Heart right ventricle (tissue), 16 donors: ENCODE results near the gene MXRA8. TPM values are rescaled to one million over a fixed set of nuclear protein-coding genes. Genes with fewer than 3 reads are reported as not detected.

Experiments
- ATAC-seq, 8 donors: fragments of 200-7000 bp; cut with Tn5 transposase; one replicate each; pipeline ENCODE4 v1.9.1; 2020; ENCODE audit warnings: mild to moderate bottlenecking in 8 of 8, moderate library complexity in 8 of 8, moderate number of reproducible peaks in 1 of 8
- DNase-seq, 2 donors: peaks; one replicate each; pipeline ENCODE4 v3.0.0-alpha.2; 2020
- H3K27ac ChIP-seq, 10 donors: fragments of 200-600 bp; sonication (generic) in 2 of 10; one replicate each; pipeline versions ENCODE4 v1.5.0 to v1.8.0; 2020 to 2022; ENCODE audit warnings: mild to moderate bottlenecking in 3 of 10
- H3K27me3 ChIP-seq, 7 donors: fragments of 200-600 bp; one replicate each; pipeline ENCODE4 v1.8.0; 2021 to 2022; ENCODE audit warnings: mild to moderate bottlenecking in 2 of 7
- H3K36me3 ChIP-seq, 9 donors: fragments of 200-600 bp; sonication (generic) in 1 of 9; one replicate each; pipeline versions ENCODE4 v1.5.0 to v1.8.0; 2020 to 2022; ENCODE audit warnings: mild to moderate bottlenecking in 2 of 9
- H3K4me1 ChIP-seq, 9 donors: fragments of 200-600 bp; sonication (generic) in 1 of 9; one replicate each; pipeline versions ENCODE4 v1.5.0 to v1.8.0; 2020 to 2022; ENCODE audit warnings: mild to moderate bottlenecking in 4 of 9
- H3K4me3 ChIP-seq, 10 donors: fragments of 200-600 bp; sonication (generic) in 2 of 10; one replicate each; pipeline versions ENCODE4 v1.5.0 to v1.8.0; 2020 to 2022; ENCODE audit warnings: mild to moderate bottlenecking in 7 of 10, moderate library complexity in 2 of 10
- H3K9me3 ChIP-seq, 11 donors: fragments of 200-600 bp in 10 of 11; sonication (generic) in 2 of 11; one replicate each; pipeline versions ENCODE4 v1.5.0 to v1.8.0; 2013 to 2022; ENCODE audit warnings: mild to moderate bottlenecking in 2 of 11, control low read depth in 1 of 11, moderate library complexity in 1 of 11
- WGBS, 2 donors: extraction: QIAGEN DNeasy Blood & Tissue Kit; methylation state at CpG; one replicate each; pipeline ENCODE4 v1.1.7; 2013; ENCODE audit warnings: inconsistent platforms in 1 of 2; 5-methylcytosine and 5-hydroxymethylcytosine counted together
- intact Hi-C, 10 donors: fragments of 100-400 bp; cut with DNase I; formaldehyde crosslinking; loops; one replicate each; pipeline versions ENCODE4 v1.11.1 to v1.14.2; 2022
- polyA plus RNA-seq, 2 donors: library from polyadenylated mRNA; stranded (reverse); fragments of 200-250 nt; gene quantifications; one replicate each; pipeline ENCODE4 v1.2.3, GENCODE V29; 2013
- total RNA-seq, 10 donors: library from RNA; stranded (reverse); fragmentation: NEBNext Ultra II Directional in 3 of 10; extraction: Animal tissue kit (Norgen Biotek cat#: 25700) in 3 of 10; gene quantifications; one replicate each; pipeline versions ENCODE4 v1.2.1 to v1.2.4, GENCODE V29; 2021 to 2023
- TF ChIP-seq, protein P1 (sequence below), 9 donors: fragments of 200-600 bp; sonication (generic) in 2 of 9; IDR thresholded peaks; one replicate each; pipeline versions ENCODE4 v1.5.0 to v1.8.0; 2021 to 2022; ENCODE audit warnings: antibody characterized with exemption in 9 of 9, mild to moderate bottlenecking in 5 of 9, moderate library complexity in 1 of 9
- donor health status: Arrhythmogenic right ventricular cardiomyopathy.
- donor health status: ischemic (EF 13 %, LVEDD 7.1; RV severe dilation, severe dysfunction).
- donor health status: healthy with polysubstance abuse.
- donor health status: DM: no; HTN: yes; CAD: no.
- donor health status: DM: no; HTN: no; CAD: no.
- donor health status: ischemic (EF 25% LVEDD 6.9; RV normal size, moderate dysfunction).
- donor health status: ischemic (EF 25% LVEDD 5.7; RV mildly dilated, moderate dysfunction).
- donor health status: healthy.
- donor health status: DM: yes; HTN: yes; CAD: no.
- donor health status: Ischemic cardiomyopathy.
- donor health status: ischemic (EF 35%, LVEDD 5.7; RV mildly dilated, moderate dysfunction).
- donor health status: nonischemic (EF 11% LVEDD 7.7; RV severe dilation, severe dysfunction).
- donor health status: DM: yes; HTN: yes; CAD: no.
- donor health status: PGD.
- donor health status: ischemic (EF 29% LVEDD 5.4; RV normal size, mild dysfunction).
- donor health status: nonischemic (EF 23%, LVEDD 6.1; RV moderate dilation, normal function).

Gene MXRA8
- total and polyA plus RNA-seq, 12 donors: 7.2 to 35.6 (median 15.5) TPM

DNA sequence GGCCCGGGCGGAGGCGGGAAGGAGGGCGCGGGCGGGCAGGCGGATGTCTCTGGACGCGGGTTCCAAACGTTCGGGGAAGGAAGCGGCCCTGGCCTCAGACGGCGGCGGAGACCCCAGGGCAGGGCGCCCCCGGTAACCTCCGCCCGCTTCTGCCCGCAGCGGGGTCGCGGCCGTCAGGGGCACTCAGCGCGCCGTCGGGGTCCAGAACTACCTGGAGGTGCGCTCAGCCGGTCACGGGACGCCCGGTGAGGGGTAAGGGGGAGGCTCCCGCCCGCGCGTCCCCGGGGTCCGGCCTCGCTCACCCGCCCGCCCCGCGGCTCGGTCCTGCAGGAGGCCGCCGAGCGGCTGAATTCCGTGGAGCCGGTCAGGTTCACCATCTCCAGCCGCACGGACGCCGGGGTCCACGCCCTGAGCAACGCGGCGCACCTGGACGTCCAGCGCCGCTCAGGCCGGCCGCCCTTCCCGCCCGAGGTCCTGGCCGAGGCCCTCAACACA is 49.6 kb downstream of the MXRA8 start:
- WGBS, 2 donors: 1% methylated on average over 55 to 66 of the region's 66 CpGs
- peak in 2 of 8 donors; percentile 1 to 9 for ATAC-seq

DNA sequence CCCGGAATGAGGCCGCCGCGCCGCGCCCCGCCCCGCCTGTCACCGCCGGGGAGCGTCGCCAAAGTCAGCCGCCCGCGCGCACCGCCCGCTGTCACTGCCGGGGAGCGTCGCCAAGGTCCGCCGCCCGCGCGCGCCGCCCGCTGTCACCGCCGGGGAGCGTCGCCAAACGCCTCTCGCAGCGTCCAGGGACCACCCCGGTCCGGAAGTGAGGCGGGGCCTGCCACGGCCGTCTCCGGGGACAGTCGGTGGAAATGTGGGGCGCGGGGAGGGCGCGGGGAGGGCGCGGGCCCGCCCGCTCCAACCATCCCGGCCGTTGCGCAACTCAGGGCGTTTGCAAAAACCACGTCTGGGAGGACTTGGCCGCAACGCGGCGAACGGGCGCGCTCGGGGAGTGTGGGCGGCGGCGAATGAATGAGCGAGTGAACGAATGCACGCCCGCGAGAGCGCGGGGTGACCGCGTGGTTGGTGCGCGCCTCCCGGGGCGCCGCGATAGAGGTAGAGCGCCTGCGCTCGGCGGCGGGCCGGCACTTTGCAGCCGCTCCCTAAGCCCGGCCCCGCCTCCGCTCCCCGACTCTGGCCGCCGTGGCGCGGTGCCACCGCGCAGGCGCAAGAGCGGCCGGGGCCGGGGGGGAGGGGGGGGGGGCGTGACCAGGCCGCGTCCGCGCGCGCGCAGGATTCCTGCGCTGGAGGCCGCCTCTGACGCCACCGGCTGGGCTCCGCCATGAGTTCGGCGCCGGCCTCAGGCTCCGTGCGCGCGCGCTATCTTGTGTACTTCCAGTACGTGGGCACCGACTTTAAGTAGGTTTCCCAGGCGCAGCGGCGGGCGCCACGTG is 50.2 kb downstream of the MXRA8 start, which contains the start of the genes ACAP3 and PUSL1:
Gene ACAP3, minus strand, starts transcription at position 8 of the 833 bp plus-strand sequence. CDS start 115 bp downstream, outside the sequence.
Gene PUSL1, plus strand, starts transcription at position 675 of the 833 bp plus-strand sequence. Its CDS starts 47 bp downstream, at position 722.
- H3K27ac ChIP-seq: peak within 1 kb of the TSS; percentile 93 to 100 (median 98)
- WGBS, 2 donors: 0% methylated on average over 105 to 121 of the region's 131 CpGs
- H3K36me3 ChIP-seq: peaks cover 0 to 36% (median 18%) of the 10 kb centered on the region in 9 donors
- intact Hi-C loops: loop anchor here in 2 of 10 donors (5.0 kb wide), 1 partner anchor 39 kb away; the partner anchor contains the start of gene DVL1 (in 2 of the 2)
- H3K4me1 ChIP-seq: peaks cover 27 to 54% (median 50%) of the 10 kb centered on the region in 9 donors
- peak; percentile 86 to 89 for DNase-seq
- TF ChIP-seq, protein P1, sequence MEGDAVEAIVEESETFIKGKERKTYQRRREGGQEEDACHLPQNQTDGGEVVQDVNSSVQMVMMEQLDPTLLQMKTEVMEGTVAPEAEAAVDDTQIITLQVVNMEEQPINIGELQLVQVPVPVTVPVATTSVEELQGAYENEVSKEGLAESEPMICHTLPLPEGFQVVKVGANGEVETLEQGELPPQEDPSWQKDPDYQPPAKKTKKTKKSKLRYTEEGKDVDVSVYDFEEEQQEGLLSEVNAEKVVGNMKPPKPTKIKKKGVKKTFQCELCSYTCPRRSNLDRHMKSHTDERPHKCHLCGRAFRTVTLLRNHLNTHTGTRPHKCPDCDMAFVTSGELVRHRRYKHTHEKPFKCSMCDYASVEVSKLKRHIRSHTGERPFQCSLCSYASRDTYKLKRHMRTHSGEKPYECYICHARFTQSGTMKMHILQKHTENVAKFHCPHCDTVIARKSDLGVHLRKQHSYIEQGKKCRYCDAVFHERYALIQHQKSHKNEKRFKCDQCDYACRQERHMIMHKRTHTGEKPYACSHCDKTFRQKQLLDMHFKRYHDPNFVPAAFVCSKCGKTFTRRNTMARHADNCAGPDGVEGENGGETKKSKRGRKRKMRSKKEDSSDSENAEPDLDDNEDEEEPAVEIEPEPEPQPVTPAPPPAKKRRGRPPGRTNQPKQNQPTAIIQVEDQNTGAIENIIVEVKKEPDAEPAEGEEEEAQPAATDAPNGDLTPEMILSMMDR (IDR thresholded peaks at IDR 0.05): peak in 5 of 9 donors; percentile 4 to 31 (median 18)
- H3K9me3 ChIP-seq: no peaks in the 10 kb centered on the region
- ATAC-seq: peak; percentile 65 to 83 (median 76)
- H3K4me3 ChIP-seq: peak within 1 kb of the TSS; percentile 75 to 99 (median 88)
- H3K27me3 ChIP-seq: no peaks in the 10 kb centered on the region

More for the DNA sequence above, 49.6 kb downstream of the MXRA8 start:
- DNase-seq: peak in 1 of 2 donors; percentile 42
- Histone ChIP-seq H3K27me3 (no peaks in the 10 kb centered on the region), H3K36me3 (peaks cover 0 to 42% (median 25%) of the 10 kb centered on the region in 9 donors), H3K27ac (peak overlapping the region; percentile 93 to 100 (median 98)), H3K9me3 (no peaks in the 10 kb centered on the region), H3K4me3 (peak overlapping the region; percentile 75 to 99 (median 88)), H3K4me1 (peaks cover 27 to 52% (median 50%) of the 10 kb centered on the region in 9 donors)
- intact Hi-C loops: loop anchor here in 2 of 10 donors (5.0 kb wide), 1 partner anchor 38 kb away; the partner anchor contains the start of gene DVL1 (in 2 of the 2)
- TF ChIP-seq, protein P1 (IDR thresholded peaks at IDR 0.05): no peak

DNA sequence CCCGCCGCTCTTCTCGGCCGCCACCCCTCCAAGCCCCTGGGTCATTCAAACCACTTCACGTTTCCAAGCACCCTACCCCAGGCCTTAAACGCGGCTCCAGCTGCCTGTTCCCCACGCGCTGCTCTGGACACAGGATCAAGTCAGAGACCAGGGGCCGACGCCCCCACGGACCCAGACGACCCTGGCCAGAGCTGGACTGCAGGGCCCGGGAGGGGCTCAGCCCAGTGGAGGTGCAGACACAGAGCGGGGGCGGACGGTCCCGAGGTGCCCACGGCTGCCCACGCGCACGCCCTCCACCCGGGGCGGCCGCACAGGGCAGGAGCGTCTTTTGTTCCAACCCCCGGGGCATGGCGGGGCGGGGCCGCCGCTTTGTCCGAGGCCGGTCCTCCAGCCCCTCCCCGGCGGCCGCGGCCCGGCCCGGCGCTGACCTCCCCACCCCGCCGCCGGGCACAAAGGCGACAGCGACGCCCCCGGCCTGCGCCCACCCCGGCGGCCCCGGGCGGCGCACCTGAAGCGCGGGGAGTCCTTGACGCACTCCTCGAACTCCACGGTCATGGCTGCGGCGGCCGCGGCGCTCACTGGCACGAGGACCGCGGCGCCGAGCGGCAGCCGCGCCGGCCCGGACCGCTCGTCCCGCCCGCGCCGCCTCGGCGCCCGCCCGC is 51.0 kb downstream of the MXRA8 start:
- intact Hi-C loops: loop anchor here in 2 of 10 donors (5.0 kb wide), 1 partner anchor 40 kb away; the partner anchor contains the start of gene DVL1 (in 2 of the 2)
- TF ChIP-seq, protein P1 (IDR thresholded peaks at IDR 0.05): no peak
- WGBS, 2 donors: 1% methylated on average over 48 to 83 of the region's 83 CpGs
- H3K4me1 ChIP-seq: peaks cover 27 to 54% (median 50%) of the 10 kb centered on the region in 9 donors
- H3K27ac ChIP-seq: peak overlapping the region; percentile 93 to 100 (median 98)
- H3K9me3 ChIP-seq: no peaks in the 10 kb centered on the region
- peaks cover 0 to 28% (median 12%) of the 10 kb centered on the region in 9 donors for H3K36me3 ChIP-seq
- H3K27me3 ChIP-seq: no peaks in the 10 kb centered on the region
- peak overlapping the region; percentile 47 to 99 (median 82) for H3K4me3 ChIP-seq
- DNase-seq: peak; percentile 48 to 59
- peak in 2 of 8 donors; percentile 0 to 2 for ATAC-seq
